DND-41 (cell line): Measurements from ENCODE around the gene SCEL.

ENCODE experiments used
- ATAC-seq: fragments of 200-7000 bp; cut with Tn5 transposase; 3 replicates; pipeline ENCODE4 v1.9.1; 2021; ENCODE audit warnings: low read depth; ENCODE audit not compliant: insufficient read depth
- DNase-seq: peaks from one replicate; pipeline ENCODE4 v3.0.0-alpha.2; 2020
- H2AFZ ChIP-seq: 2 replicates; pipeline ENCODE4 v1.6.0; 2012; ENCODE audit warnings: low read depth, low read length
- H3K27ac ChIP-seq: 2 replicates; pipeline ENCODE4 v1.5.1; 2012; ENCODE audit warnings: low read length, inconsistent platforms
- H3K27me3 ChIP-seq: fragments of 200-600 bp; sonication (generic); 2 replicates; pipeline ENCODE4 v1.6.0; 2012; ENCODE audit warnings: low read length, mild to moderate bottlenecking, inconsistent platforms; ENCODE audit not compliant: insufficient read depth, poor library complexity
- H3K36me3 ChIP-seq: 2 replicates; pipeline ENCODE4 v1.5.1; 2012; ENCODE audit warnings: low read length, inconsistent platforms; ENCODE audit not compliant: insufficient read depth
- H3K4me1 ChIP-seq: 2 replicates; pipeline ENCODE4 v1.5.1; 2012; ENCODE audit warnings: mild to moderate bottlenecking, low read length; ENCODE audit not compliant: insufficient read depth
- H3K4me2 ChIP-seq: 2 replicates; pipeline ENCODE4 v1.6.0; 2012; ENCODE audit warnings: mild to moderate bottlenecking, moderate library complexity, low read length, inconsistent platforms; ENCODE audit not compliant: insufficient read depth
- H3K4me3 ChIP-seq, 2 experiments: fragments of 200-600 bp in 1 of 2; shearing (Covaris generic) in 1 of 2; 2 replicates each; pipeline ENCODE4 v1.5.1; 2012 to 2016; ENCODE audit warnings: inconsistent platforms in 2 of 2, low read length in 2 of 2, mild to moderate bottlenecking in 2 of 2, low read depth in 1 of 2, moderate library complexity in 1 of 2
- H3K79me2 ChIP-seq: 2 replicates; pipeline ENCODE4 v1.6.0; 2012; ENCODE audit warnings: low read length, inconsistent platforms; ENCODE audit not compliant: insufficient read depth
- H3K9ac ChIP-seq: 2 replicates; pipeline ENCODE4 v1.6.0; 2012; ENCODE audit warnings: low read depth, mild to moderate bottlenecking, inconsistent platforms, low read length, moderate library complexity
- H3K9me3 ChIP-seq: 2 replicates; pipeline ENCODE4 v1.5.1; 2012; ENCODE audit warnings: low read length, moderate library complexity, mild to moderate bottlenecking, inconsistent platforms; ENCODE audit not compliant: insufficient read depth, severe bottlenecking
- H4K20me1 ChIP-seq: 2 replicates; pipeline ENCODE4 v1.6.0; 2012; ENCODE audit warnings: low read length; ENCODE audit not compliant: insufficient read depth
- CTCF ChIP-seq: IDR thresholded peaks from 2 replicates; pipeline ENCODE4 v1.5.1; 2012; ENCODE audit warnings: borderline replicate concordance, low read length, moderate library complexity, mild to moderate bottlenecking; ENCODE audit not compliant: poor library complexity, severe bottlenecking; ENCODE audit errors: extremely low read depth
- EZH2 ChIP-seq: IDR thresholded peaks from 3 replicates; pipeline ENCODE4 v1.6.1; 2012; ENCODE audit warnings: borderline replicate concordance, low read depth, mild to moderate bottlenecking, moderate library complexity, low read length, inconsistent platforms; ENCODE audit not compliant: severe bottlenecking

The SCEL gene

GRCh38 chr13:77693449-77693940 lies 158.0 kb downstream of the SCEL start:
- no peak overlapping the region for H2AFZ ChIP-seq
- no peaks in the 10 kb centered on the region for H4K20me1 ChIP-seq
- peaks cover 16% of the 10 kb centered on the region for H3K27me3 ChIP-seq
- H3K4me3 ChIP-seq, result no peak overlapping the region
- no peak overlapping the region for H3K27ac ChIP-seq
- no peaks in the 10 kb centered on the region for H3K36me3 ChIP-seq
- no peak for TF ChIP-seq CTCF
- TF ChIP-seq EZH2, result no peak
- no peak overlapping the region for H3K4me2 ChIP-seq
- H3K4me1 ChIP-seq, result peaks cover 6% of the 10 kb centered on the region; the same call in 1 of the 2 replicates
- H3K9me3 ChIP-seq, result no peaks in the 10 kb centered on the region
- no peak for DNase-seq
- H3K9ac ChIP-seq, result no peak overlapping the region
- 0 out of 2 replicates have a peak, but pooled peaks cover 3% of the 10 kb centered on the region for H3K79me2 ChIP-seq
- no peak for ATAC-seq
